Placental epithelial cell (primary cell): ENCODE data around the gene FBXO48. TPM values are rescaled to one million over a fixed set of nuclear protein-coding genes. Genes with fewer than 3 reads are reported as not detected.

ENCODE experiments used
- total RNA-seq: library from RNA; depleted of rRNA; stranded (reverse); fragments of >200 nt; gene quantifications from 2 replicates; pipeline ENCODE4 v1.2.3, GENCODE V29; 2012

Gene FBXO48
- total RNA-seq = 0.33 and 0.39 TPM in 2 replicates

DNA sequence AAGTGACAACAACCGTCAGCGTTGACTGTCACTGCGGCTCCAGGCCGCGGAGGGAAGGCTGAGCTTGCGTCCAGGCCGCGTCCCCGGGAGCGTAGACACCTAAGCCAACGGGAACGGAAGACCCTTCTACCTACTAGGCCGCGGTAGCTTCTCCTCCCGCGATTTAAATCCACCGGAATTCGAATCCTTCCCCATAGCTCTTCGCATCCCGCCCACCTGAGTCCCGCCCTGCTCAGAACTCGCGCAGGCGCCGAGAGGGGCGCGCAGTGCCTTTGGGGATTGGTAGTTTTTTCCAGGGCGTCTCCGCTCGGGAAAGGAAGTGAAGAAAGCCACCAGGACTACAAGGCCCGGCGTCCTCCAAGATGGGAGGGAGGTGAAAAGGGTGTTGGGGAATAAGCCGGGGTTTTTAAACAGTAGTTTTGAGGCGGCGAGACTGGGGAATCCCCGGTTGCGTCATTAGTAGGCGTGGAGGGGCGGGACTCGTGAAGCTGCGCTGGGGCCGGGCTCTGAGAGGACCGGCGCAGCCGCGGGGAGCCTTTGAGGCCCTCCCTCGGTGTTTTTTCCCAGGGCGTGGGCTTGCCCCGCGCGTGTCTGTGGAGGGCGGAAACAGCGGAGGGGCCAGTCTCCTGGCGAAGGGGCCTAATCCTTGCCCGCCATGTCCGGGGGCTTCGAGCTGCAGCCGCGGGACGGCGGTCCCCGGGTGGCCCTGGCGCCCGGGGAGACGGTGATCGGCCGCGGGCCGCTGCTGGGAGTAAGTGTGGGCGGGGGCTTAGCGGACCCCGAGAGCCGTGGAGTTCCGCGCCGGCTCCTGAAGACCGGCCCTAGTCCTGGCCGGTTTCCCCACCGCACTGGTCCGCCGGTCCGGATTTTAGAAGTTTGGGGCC is at the start of gene FBXO48, which contains the start of gene APLF:
FBXO48 (minus strand) TSS at position 218 of the 884 bp plus-strand sequence. CDS start 2,149 bp downstream, outside the sequence.
APLF (plus strand) TSS at position 509 of the 884 bp plus-strand sequence; CDS start at position 656, 147 bp downstream.

Other genes with a start within 250 kb of the FBXO48 start
- gene PPP3R1, start 214.8 kb downstream of the FBXO48 start, total RNA-seq = 14.5 and 18.3 TPM in 2 replicates
- gene CNRIP1, start 147.3 kb downstream of the FBXO48 start, total RNA-seq = under 0.01 TPM in 1 of 2 replicates, not detected in the other
- not detected in 2 replicates for gene PLEK, start 102.0 kb downstream of the FBXO48 start, total RNA-seq
- 2.8 and 4.3 TPM in 2 replicates for gene APLF, start 291 bp upstream of the FBXO48 start, total RNA-seq
- gene PROKR1, start 176.3 kb upstream of the FBXO48 start, total RNA-seq = not detected in 2 replicates